Lower leg skin (tissue), 3 donors: ENCODE data around the gene C4orf50.

Experiments
- POLR2A ChIP-seq, 2 donors: fragments of 450-650 bp; IDR thresholded peaks; one replicate each; pipeline ENCODE4 v1.6.1; 2016 to 2017; ENCODE audit warnings: antibody characterized with exemption in 2 of 2, mild to moderate bottlenecking in 1 of 2, moderate library complexity in 1 of 2
- TF ChIP-seq, protein P1 (sequence below), 3 donors: fragments of 450-650 bp; IDR thresholded peaks; one replicate each; pipeline ENCODE4 v1.5.1; 2016; ENCODE audit warnings: antibody characterized with exemption in 3 of 3, mild to moderate bottlenecking in 3 of 3, moderate library complexity in 2 of 3

DNA sequence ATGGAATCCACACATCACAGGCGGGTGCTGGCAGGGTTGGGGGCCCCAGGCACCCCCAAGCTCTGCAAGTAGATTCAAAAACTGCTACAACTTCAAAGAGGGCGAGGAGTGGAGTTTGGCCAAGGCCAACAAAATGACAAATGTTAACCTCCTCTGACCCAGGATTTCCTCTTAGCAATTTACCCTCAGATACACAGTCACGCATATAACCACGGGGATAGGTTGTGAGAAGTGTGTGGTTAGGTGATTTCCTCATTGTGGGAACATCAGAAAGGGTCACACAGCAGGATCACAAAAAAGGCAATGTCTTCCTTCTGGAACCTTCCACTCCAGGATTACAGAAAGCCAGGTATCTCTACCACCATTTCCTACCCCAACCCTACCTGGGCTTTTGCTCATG, 62.4 kb downstream of the C4orf50 start:
- no peak for TF ChIP-seq POLR2A (IDR thresholded peaks at IDR 0.05)
- TF ChIP-seq, protein P1, sequence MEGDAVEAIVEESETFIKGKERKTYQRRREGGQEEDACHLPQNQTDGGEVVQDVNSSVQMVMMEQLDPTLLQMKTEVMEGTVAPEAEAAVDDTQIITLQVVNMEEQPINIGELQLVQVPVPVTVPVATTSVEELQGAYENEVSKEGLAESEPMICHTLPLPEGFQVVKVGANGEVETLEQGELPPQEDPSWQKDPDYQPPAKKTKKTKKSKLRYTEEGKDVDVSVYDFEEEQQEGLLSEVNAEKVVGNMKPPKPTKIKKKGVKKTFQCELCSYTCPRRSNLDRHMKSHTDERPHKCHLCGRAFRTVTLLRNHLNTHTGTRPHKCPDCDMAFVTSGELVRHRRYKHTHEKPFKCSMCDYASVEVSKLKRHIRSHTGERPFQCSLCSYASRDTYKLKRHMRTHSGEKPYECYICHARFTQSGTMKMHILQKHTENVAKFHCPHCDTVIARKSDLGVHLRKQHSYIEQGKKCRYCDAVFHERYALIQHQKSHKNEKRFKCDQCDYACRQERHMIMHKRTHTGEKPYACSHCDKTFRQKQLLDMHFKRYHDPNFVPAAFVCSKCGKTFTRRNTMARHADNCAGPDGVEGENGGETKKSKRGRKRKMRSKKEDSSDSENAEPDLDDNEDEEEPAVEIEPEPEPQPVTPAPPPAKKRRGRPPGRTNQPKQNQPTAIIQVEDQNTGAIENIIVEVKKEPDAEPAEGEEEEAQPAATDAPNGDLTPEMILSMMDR (IDR thresholded peaks at IDR 0.05), result no peak
